ENCODE measurements around the gene QPRT.
"Not testable (repeated sequence)": the region's sequence is repeated elsewhere in the genome, so short reads cannot be mapped to it uniquely, and the experiment has no call there.

GRCh38 chr16:29635902-29636301, 43.1 kb upstream of the QPRT start:
- TF ChIP-seq CTCF (IDR thresholded peaks at IDR 0.05; ENCODE audit: low read depth, low read length); EZH2phosphoT487 (IDR thresholded peaks at IDR 0.05; ENCODE audit: low read depth): not testable (repeated sequence)
